ENCODE measurements around the gene ARSH.
"Not testable (repeated sequence)": the region's sequence is repeated elsewhere in the genome, so short reads cannot be mapped to it uniquely, and the experiment has no call there.

ARSH gene

DNA sequence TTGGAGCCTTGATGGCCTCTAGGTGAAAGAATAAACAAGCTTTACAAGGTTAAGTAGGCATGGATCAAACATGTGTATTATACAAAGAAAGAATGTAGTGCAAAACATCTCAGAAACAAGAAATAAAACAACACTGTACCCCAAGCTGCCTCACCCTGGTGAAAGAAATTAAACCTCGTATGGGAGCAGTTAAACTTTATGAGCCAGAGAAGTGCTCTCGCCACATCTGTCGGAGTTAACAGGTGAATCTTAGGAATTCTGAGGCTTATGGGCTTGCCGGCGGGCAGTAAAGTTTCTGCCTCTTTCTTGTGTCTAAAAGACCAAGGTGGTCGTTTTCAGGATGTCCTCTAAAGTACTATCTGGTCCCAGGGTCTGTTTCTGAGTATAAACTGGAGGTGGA is 34.0 kb upstream of the ARSH start:
- H3K4me3 ChIP-seq (replicated peaks; ENCODE audit: low read depth, low read length) = no peak overlapping the region
- DNase-seq (ENCODE audit: extremely low read depth, insufficient read length) = no peak
- no peaks in the 10 kb centered on the region for H3K36me3 ChIP-seq (ENCODE audit: control insufficient read depth, insufficient read depth, low read length)
- TF ChIP-seq CTCF (IDR thresholded peaks at IDR 0.05; ENCODE audit: insufficient read depth, low read length, poor library complexity, severe bottlenecking) = no peak
- no peaks in the 10 kb centered on the region for H3K27me3 ChIP-seq (replicated peaks; ENCODE audit: control insufficient read depth, insufficient read depth, low read length)

GRCh38 chrX:2974961-2975360 is 31.4 kb upstream of the ARSH start:
- Histone ChIP-seq H3K27me3 (replicated peaks; ENCODE audit: control insufficient read depth, insufficient read depth, low read length) (no peaks in the 10 kb centered on the region), H3K4me3 (replicated peaks; ENCODE audit: low read depth, low read length) (no peak overlapping the region), H3K36me3 (ENCODE audit: control insufficient read depth, insufficient read depth, low read length) (no peaks in the 10 kb centered on the region)
- no peak for DNase-seq (ENCODE audit: extremely low read depth, insufficient read length)
- TF ChIP-seq CTCF (IDR thresholded peaks at IDR 0.05; ENCODE audit: insufficient read depth, low read length, poor library complexity, severe bottlenecking) = no peak

DNA sequence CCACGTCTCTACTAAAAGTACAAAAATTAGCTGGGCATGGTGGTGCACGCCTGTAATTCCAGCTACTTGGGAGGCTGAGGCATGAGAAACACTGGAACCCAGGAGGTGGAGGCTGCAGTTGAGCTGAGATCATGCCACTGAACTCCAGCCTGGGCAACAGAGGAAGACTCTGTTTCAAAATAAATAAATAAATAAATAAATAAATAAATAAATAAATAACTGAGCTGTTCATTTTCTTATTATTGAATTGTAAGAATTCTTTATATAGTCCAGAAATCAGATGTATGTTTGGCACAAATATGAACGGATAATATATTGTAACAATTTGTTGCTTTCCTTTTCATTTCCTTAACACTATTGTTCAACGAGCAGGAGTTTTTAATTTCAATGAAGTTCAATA is 27.7 kb upstream of the ARSH start:
- H3K36me3 ChIP-seq (ENCODE audit: control insufficient read depth, insufficient read depth, low read length); H3K4me3 ChIP-seq (replicated peaks; ENCODE audit: low read depth, low read length); H3K27me3 ChIP-seq (replicated peaks; ENCODE audit: control insufficient read depth, insufficient read depth, low read length); DNase-seq (ENCODE audit: extremely low read depth, insufficient read length): not testable (repeated sequence)

DNA sequence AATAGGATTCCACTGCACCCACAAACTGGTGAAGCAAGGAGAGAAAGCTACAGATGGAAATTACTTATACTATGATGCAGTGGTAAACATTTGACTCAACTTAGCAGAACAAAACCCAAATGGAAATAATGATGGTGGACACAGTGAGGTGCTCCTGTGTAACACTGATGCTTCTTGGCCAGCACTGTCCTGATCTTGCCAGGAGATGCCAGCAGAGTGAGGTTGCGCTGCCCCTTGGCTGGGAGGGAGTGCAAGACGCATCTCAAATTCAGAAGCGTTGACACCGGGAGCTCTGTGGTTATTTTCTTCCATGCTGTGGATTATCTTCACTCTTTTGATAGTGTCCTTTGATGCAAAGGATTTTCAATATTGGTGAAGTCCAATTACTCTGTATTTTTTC is 22.0 kb upstream of the ARSH start:
- no peak for DNase-seq (ENCODE audit: extremely low read depth, insufficient read length)
- no peak overlapping the region for H3K4me3 ChIP-seq (replicated peaks; ENCODE audit: low read depth, low read length)
- H3K36me3 ChIP-seq (ENCODE audit: control insufficient read depth, insufficient read depth, low read length) = no peaks in the 10 kb centered on the region
- no peaks in the 10 kb centered on the region for H3K27me3 ChIP-seq (replicated peaks; ENCODE audit: control insufficient read depth, insufficient read depth, low read length)
- no peak for TF ChIP-seq CTCF (IDR thresholded peaks at IDR 0.05; ENCODE audit: insufficient read depth, low read length, poor library complexity, severe bottlenecking)

GRCh38 chrX:2989565-2989964 is 16.8 kb upstream of the ARSH start:
- no peak overlapping the region for H3K4me3 ChIP-seq (replicated peaks; ENCODE audit: low read depth, low read length)
- TF ChIP-seq CTCF (IDR thresholded peaks at IDR 0.05; ENCODE audit: insufficient read depth, low read length, poor library complexity, severe bottlenecking) = no peak
- no peak for DNase-seq (ENCODE audit: extremely low read depth, insufficient read length)
- no peaks in the 10 kb centered on the region for H3K27me3 ChIP-seq (replicated peaks; ENCODE audit: control insufficient read depth, insufficient read depth, low read length)
- H3K36me3 ChIP-seq (ENCODE audit: control insufficient read depth, insufficient read depth, low read length) = no peaks in the 10 kb centered on the region

- TF ChIP-seq CTCF (IDR thresholded peaks at IDR 0.05; ENCODE audit: insufficient read depth, low read length, poor library complexity, severe bottlenecking) = no peak
- Histone ChIP-seq H3K27me3 (replicated peaks; ENCODE audit: control insufficient read depth, insufficient read depth, low read length) (no peaks in the 10 kb centered on the region), H3K36me3 (ENCODE audit: control insufficient read depth, insufficient read depth, low read length) (no peaks in the 10 kb centered on the region), H3K4me3 (replicated peaks; ENCODE audit: low read depth, low read length) (no peak overlapping the region)
- DNase-seq (ENCODE audit: extremely low read depth, insufficient read length) = no peak
These were observed 4.2 kb downstream of the ARSH start for GRCh38 chrX:3010532-3010931.

Data from GM06990 (cell line).